ENCODE data around the gene DCDC2C.

DNA sequence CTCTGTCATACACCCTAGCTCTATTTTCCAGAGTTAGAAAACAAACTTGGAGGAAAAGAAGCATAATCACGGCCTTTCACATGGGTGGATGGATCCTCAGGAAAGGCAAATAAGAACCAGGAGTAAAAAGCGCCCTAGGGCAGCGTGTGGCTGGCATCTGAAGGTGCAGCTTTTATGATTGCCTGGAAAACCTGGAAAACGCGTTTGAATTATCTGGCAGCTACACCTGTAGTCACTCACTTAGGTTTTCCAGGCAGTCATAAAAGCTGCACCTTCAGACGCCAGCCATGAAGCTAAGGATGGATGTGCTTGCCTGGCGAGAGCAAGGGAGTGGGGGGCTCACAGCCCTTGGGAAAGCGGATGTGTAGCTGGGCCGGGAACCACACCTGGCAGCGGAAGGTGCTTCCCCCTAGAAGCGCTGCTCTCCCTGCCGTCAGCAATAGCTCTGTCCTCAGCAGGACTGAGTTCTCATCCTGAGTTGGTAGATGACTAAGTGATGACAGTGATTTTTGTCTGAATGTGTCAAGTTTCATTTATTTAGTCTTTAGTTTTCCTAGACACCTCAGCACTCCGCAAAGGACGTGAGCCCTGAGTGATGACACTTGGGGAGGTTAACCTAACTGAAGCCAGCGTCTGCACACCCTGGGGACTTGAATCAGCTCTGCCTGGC, 82.0 kb downstream of the DCDC2C start:
- TF ChIP-seq, protein P1, sequence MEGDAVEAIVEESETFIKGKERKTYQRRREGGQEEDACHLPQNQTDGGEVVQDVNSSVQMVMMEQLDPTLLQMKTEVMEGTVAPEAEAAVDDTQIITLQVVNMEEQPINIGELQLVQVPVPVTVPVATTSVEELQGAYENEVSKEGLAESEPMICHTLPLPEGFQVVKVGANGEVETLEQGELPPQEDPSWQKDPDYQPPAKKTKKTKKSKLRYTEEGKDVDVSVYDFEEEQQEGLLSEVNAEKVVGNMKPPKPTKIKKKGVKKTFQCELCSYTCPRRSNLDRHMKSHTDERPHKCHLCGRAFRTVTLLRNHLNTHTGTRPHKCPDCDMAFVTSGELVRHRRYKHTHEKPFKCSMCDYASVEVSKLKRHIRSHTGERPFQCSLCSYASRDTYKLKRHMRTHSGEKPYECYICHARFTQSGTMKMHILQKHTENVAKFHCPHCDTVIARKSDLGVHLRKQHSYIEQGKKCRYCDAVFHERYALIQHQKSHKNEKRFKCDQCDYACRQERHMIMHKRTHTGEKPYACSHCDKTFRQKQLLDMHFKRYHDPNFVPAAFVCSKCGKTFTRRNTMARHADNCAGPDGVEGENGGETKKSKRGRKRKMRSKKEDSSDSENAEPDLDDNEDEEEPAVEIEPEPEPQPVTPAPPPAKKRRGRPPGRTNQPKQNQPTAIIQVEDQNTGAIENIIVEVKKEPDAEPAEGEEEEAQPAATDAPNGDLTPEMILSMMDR (conservative IDR thresholded peaks at IDR 0.05 in 1 of 2, IDR thresholded peaks at IDR 0.05 in 1 of 2; ENCODE audit: low read depth in 1 of 2, low read length in 2 of 2): no peak
- TF ChIP-seq EZH2 (IDR thresholded peaks at IDR 0.05; ENCODE audit: low read length, missing control alignments): no peak

Data from fibroblast of lung (primary cell).